Neural cell (in vitro differentiated cells): ENCODE data around the gene ZNF804B.

Experiments
- CTCF ChIP-seq: fragments of 450-650 bp; IDR thresholded peaks from 2 replicates; pipeline ENCODE4 v1.5.1; 2014; ENCODE audit warnings: antibody characterized with exemption, mild to moderate bottlenecking, moderate library complexity; ENCODE audit not compliant: poor library complexity, severe bottlenecking
- EP300 ChIP-seq: fragments of 450-650 bp; conservative IDR thresholded peaks from 2 replicates; pipeline ENCODE4 v1.6.1; 2014; ENCODE audit warnings: antibody characterized with exemption, mild to moderate bottlenecking, moderate library complexity; ENCODE audit not compliant: poor library complexity, severe bottlenecking
- EZH2 ChIP-seq: fragments of 200-600, 300-800 bp; shearing (Covaris generic), sonication (generic); IDR thresholded peaks from 2 replicates; pipeline ENCODE4 v1.6.1; 2014; ENCODE audit warnings: antibody characterized with exemption, low read length, borderline replicate concordance, mild to moderate bottlenecking; ENCODE audit not compliant: insufficient read depth, poor library complexity, severe bottlenecking
- POLR2AphosphoS5 ChIP-seq: IDR thresholded peaks from 2 replicates; pipeline ENCODE4 v1.6.1; 2012
- RAD21 ChIP-seq: fragments of 450-650 bp; conservative IDR thresholded peaks from 2 replicates; pipeline ENCODE4 v1.6.1; 2014; ENCODE audit warnings: antibody characterized with exemption, mild to moderate bottlenecking, moderate library complexity
- SMC3 ChIP-seq: fragments of 450-650 bp; conservative IDR thresholded peaks from 2 replicates; pipeline ENCODE4 v1.6.1; 2014; ENCODE audit warnings: antibody characterized with exemption, mild to moderate bottlenecking, moderate library complexity; ENCODE audit not compliant: poor library complexity
- TF ChIP-seq, protein P1 (sequence below): IDR thresholded peaks from 2 replicates; pipeline ENCODE4 v1.6.1; 2012; ENCODE audit warnings: borderline replicate concordance

DNA sequence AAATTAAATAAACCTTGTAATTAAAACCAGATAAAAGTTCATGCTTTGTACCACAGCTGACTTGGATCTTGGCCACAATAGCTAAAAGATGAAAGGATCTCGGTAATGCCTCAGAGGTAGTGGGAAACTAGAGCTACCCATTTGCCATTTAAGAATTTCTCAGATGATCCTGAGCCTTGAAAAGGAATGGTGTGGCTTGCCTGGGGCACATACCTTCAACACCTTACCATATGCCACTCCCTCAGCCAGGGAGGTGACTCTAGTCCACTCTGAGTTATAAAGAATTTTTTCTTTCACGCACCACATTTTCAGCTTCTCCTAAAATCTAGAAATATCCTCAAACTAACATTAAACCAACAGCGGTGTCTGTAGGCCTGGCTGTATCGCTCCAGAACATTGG is 552.4 kb downstream of the ZNF804B start:
- TF ChIP-seq CTCF (no peak), SMC3 (no peak), POLR2AphosphoS5 (no peak), EP300 (no peak), RAD21 (no peak), EZH2 (no peak)
- TF ChIP-seq, protein P1, sequence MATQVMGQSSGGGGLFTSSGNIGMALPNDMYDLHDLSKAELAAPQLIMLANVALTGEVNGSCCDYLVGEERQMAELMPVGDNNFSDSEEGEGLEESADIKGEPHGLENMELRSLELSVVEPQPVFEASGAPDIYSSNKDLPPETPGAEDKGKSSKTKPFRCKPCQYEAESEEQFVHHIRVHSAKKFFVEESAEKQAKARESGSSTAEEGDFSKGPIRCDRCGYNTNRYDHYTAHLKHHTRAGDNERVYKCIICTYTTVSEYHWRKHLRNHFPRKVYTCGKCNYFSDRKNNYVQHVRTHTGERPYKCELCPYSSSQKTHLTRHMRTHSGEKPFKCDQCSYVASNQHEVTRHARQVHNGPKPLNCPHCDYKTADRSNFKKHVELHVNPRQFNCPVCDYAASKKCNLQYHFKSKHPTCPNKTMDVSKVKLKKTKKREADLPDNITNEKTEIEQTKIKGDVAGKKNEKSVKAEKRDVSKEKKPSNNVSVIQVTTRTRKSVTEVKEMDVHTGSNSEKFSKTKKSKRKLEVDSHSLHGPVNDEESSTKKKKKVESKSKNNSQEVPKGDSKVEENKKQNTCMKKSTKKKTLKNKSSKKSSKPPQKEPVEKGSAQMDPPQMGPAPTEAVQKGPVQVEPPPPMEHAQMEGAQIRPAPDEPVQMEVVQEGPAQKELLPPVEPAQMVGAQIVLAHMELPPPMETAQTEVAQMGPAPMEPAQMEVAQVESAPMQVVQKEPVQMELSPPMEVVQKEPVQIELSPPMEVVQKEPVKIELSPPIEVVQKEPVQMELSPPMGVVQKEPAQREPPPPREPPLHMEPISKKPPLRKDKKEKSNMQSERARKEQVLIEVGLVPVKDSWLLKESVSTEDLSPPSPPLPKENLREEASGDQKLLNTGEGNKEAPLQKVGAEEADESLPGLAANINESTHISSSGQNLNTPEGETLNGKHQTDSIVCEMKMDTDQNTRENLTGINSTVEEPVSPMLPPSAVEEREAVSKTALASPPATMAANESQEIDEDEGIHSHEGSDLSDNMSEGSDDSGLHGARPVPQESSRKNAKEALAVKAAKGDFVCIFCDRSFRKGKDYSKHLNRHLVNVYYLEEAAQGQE: no peak
